NCI-H524 treated with DMSO at 0.1 percent for 48 hours (cell line): ENCODE results near the gene KANK2.
"Not testable (repeated sequence)": the region's sequence is repeated elsewhere in the genome, so short reads cannot be mapped to it uniquely, and the experiment has no call there.

ENCODE experiments used
- DNase-seq: peaks from one replicate; lab custom pipeline; 2025; lab: John Stamatoyannopoulos, UW

KANK2 gene

GRCh38 chr19:11140023-11140538 is 57.3 kb downstream of the KANK2 start:
- DNase-seq: not testable (repeated sequence)

- no peak for DNase-seq
These were observed 58.6 kb downstream of the KANK2 start for GRCh38 chr19:11138601-11139300.

GRCh38 chr19:11137542-11138384 is 59.6 kb downstream of the KANK2 start:
- DNase-seq: no peak

GRCh38 chr19:11136400-11137101 is 60.8 kb downstream of the KANK2 start:
- no peak for DNase-seq

- no peak for DNase-seq
These were observed 65.9 kb downstream of the KANK2 start for GRCh38 chr19:11131471-11131870.

GRCh38 chr19:11130824-11131455 is 66.4 kb downstream of the KANK2 start:
- DNase-seq: peak; percentile 26

- DNase-seq: no peak
These were observed 69.4 kb downstream of the KANK2 start for GRCh38 chr19:11127905-11128304.

- DNase-seq: no peak
These were observed 71.2 kb downstream of the KANK2 start for GRCh38 chr19:11125994-11126685.

GRCh38 chr19:11124157-11124556 is 73.2 kb downstream of the KANK2 start:
- not testable (repeated sequence) for DNase-seq

- no peak for DNase-seq
These were observed 74.2 kb downstream of the KANK2 start for GRCh38 chr19:11123114-11123513.

- DNase-seq: not testable (repeated sequence)
These were observed 75.4 kb downstream of the KANK2 start for GRCh38 chr19:11121963-11122362.

- DNase-seq: no peak
These were observed 80.8 kb downstream of the KANK2 start for GRCh38 chr19:11116507-11116906.

- no peak for DNase-seq
These were observed 81.4 kb downstream of the KANK2 start for GRCh38 chr19:11115895-11116446.

- DNase-seq: no peak
These were observed 82.3 kb downstream of the KANK2 start for GRCh38 chr19:11115042-11115441.
